Activated CD4-positive, alpha-beta T cell treated with anti-CD3 and anti-CD28 coated beads for 1 hour (primary cell): Measurements from ENCODE around the gene MEIOB.
A peak's percentile ranks its signal among the peaks of the same experiment; 100 is the strongest.
"Not testable (repeated sequence)": the region's sequence is repeated elsewhere in the genome, so short reads cannot be mapped to it uniquely, and the experiment has no call there.

Source experiments
- DNase-seq: peaks from one replicate; pipeline ENCODE4 v3.0.0-alpha.2; 2020

The MEIOB gene

GRCh38 chr16:1807626-1808025 is 64.3 kb downstream of the MEIOB start:
- no peak for DNase-seq

- no peak for DNase-seq
Observed at GRCh38 chr16:1800701-1801100, 71.3 kb downstream of the MEIOB start.

- DNase-seq: not testable (repeated sequence)
Observed at GRCh38 chr16:1799263-1799662, 72.7 kb downstream of the MEIOB start.

- no peak for DNase-seq
Observed at GRCh38 chr16:1794908-1795666, 76.9 kb downstream of the MEIOB start.

GRCh38 chr16:1794221-1794871 is 77.6 kb downstream of the MEIOB start:
- no peak for DNase-seq

GRCh38 chr16:1793578-1794220 is 78.3 kb downstream of the MEIOB start, which contains the start of gene IGFALS:
Gene IGFALS, minus strand, starts transcription at chr16:1793705. Its CDS starts 53 bp downstream, at chr16:1793652.
- no peak for DNase-seq

- DNase-seq: no peak
Observed at GRCh38 chr16:1792836-1793577, 79.0 kb downstream of the MEIOB start.

- DNase-seq: no peak
Observed at GRCh38 chr16:1791943-1792812, 79.8 kb downstream of the MEIOB start.

GRCh38 chr16:1791256-1791942 is 80.6 kb downstream of the MEIOB start:
- peak; percentile 6 for DNase-seq

- DNase-seq: peak; percentile 6
Observed at GRCh38 chr16:1790611-1791255, 81.2 kb downstream of the MEIOB start.

- no peak for DNase-seq
Observed at GRCh38 chr16:1790261-1790610, 81.7 kb downstream of the MEIOB start.

GRCh38 chr16:1789643-1790045 is 82.3 kb downstream of the MEIOB start:
- no peak for DNase-seq

- no peak for DNase-seq
Observed at GRCh38 chr16:1788708-1789100, 83.3 kb downstream of the MEIOB start.

- DNase-seq: no peak
Observed at GRCh38 chr16:1788095-1788707, 83.8 kb downstream of the MEIOB start.

GRCh38 chr16:1787322-1788094 is 84.5 kb downstream of the MEIOB start:
- DNase-seq: no peak

GRCh38 chr16:1787056-1787321 is 85.0 kb downstream of the MEIOB start:
- DNase-seq: no peak

GRCh38 chr16:1786242-1787055 is 85.5 kb downstream of the MEIOB start:
- no peak for DNase-seq

GRCh38 chr16:1785846-1786170 is 86.2 kb downstream of the MEIOB start:
- DNase-seq: no peak
